A549 (cell line): ENCODE data around the gene LMNA. TPM values are rescaled to one million over a fixed set of nuclear protein-coding genes. Genes with fewer than 3 reads are reported as not detected.

Experiments
- ATAC-seq, 2 experiments: fragments of 200-7000 bp in 1 of 2; fragments of >200 bp in 1 of 2; cut with Nextera tagmentation in 1 of 2; cut with Tn5 transposase in 1 of 2; 3 replicates each; pipeline versions ENCODE4 v1.8.0 to v1.9.1; 2018 to 2020; ENCODE audit warnings: mild to moderate bottlenecking in 1 of 2, moderate library complexity in 1 of 2
- CTCF ChIA-PET: fragments of 300-600 bp; sonication (Branson Sonifier 250); formaldehyde crosslinking; extraction: SDS; loops from one replicate; lab custom pipeline; 2021; ENCODE audit warnings: antibody characterized with exemption, inconsistent platforms; lab: Yijun Ruan, JAX
- POLR2A ChIA-PET: fragments of 350-600 bp; formaldehyde crosslinking; extraction: SDS; loops from one replicate; lab custom pipeline; 2021; ENCODE audit warnings: antibody characterized with exemption, inconsistent platforms; lab: Yijun Ruan, JAX
- DNase-seq, 2 experiments: peaks; one replicate each; pipeline versions ENCODE4 v3.0.0 to v3.0.0-alpha.2; 2011 to 2016; ENCODE audit warnings: low read depth in 1 of 2, low spot score in 1 of 2
- FAIRE-seq: peaks from 2 replicates; lab custom pipeline; 2011; peaks lifted over from hg19 to GRCh38; lab: Jason Lieb, UNC
- H3K27ac ChIP-seq, 2 experiments: fragments of >200 bp; sonication (Bioruptor Twin); formaldehyde crosslinking; 3 replicates each; pipeline ENCODE4 v1.5.1; 2016 to 2017
- H3K4me1 ChIP-seq: fragments of >200 bp; sonication (Bioruptor Twin); formaldehyde crosslinking; 3 replicates; pipeline ENCODE4 v1.6.1; 2016
- H3K4me2 ChIP-seq: fragments of >200 bp; sonication (Bioruptor Twin); formaldehyde crosslinking; 3 replicates; pipeline ENCODE4 v1.6.1; 2016
- H3K4me3 ChIP-seq: fragments of >200 bp; sonication (Bioruptor Twin); formaldehyde crosslinking; 3 replicates; pipeline ENCODE4 v1.5.1; 2016
- H3K9me3 ChIP-seq: fragments of >200 bp; sonication (Bioruptor Twin); formaldehyde crosslinking; 3 replicates; pipeline ENCODE4 v1.6.1; 2016
- BCL3 ChIP-seq: fragments of >200 bp; sonication (Bioruptor Twin); formaldehyde crosslinking; IDR thresholded peaks from 3 replicates; pipeline ENCODE4 v1.6.1; 2016
- CBX2 ChIP-seq: fragments of 200-600 bp; sonication (generic); IDR thresholded peaks from 2 replicates; pipeline ENCODE4 v1.6.1; 2016; ENCODE audit warnings: low read depth, mild to moderate bottlenecking, borderline replicate concordance
- CHD4 ChIP-seq: fragments of 200-600 bp; sonication (generic); IDR thresholded peaks from 2 replicates; pipeline ENCODE4 v1.6.1; 2016; ENCODE audit warnings: antibody characterized with exemption, mild to moderate bottlenecking, borderline replicate concordance
- CTCF ChIP-seq: fragments of >200 bp; sonication (Bioruptor Twin); formaldehyde crosslinking; IDR thresholded peaks from 3 replicates; pipeline ENCODE4 v1.5.1; 2016
- EHF ChIP-seq: fragments of 250-450 bp; sonication (Bioruptor Pico); IDR thresholded peaks from 2 replicates; pipeline ENCODE4 v1.5.0; 2020; ENCODE audit warnings: mild to moderate bottlenecking
- EHMT2 ChIP-seq: fragments of 200-600 bp; sonication (generic); IDR thresholded peaks from 2 replicates; pipeline ENCODE4 v1.6.1; 2016; ENCODE audit warnings: antibody characterized with exemption, low read depth, mild to moderate bottlenecking, moderate library complexity
- ELK1 ChIP-seq: fragments of 150-350 bp; IDR thresholded peaks from 2 replicates; pipeline ENCODE4 v1.6.1; 2014; ENCODE audit warnings: low read depth, mild to moderate bottlenecking, low read length
- FOSB ChIP-seq: fragments of 250-450 bp; sonication (Bioruptor Pico); IDR thresholded peaks from 2 replicates; pipeline ENCODE4 v1.5.0; 2020; ENCODE audit warnings: mild to moderate bottlenecking, moderate library complexity
- FOSL2 ChIP-seq, 2 experiments: fragments of 450-650 bp in 1 of 2; fragments of >200 bp in 1 of 2; sonication (Bioruptor Twin) in 1 of 2; formaldehyde crosslinking; IDR thresholded peaks; 2 replicates each; pipeline versions ENCODE4 v1.5.0 to v1.6.1; 2016 to 2020; ENCODE audit warnings: mild to moderate bottlenecking in 1 of 2, moderate library complexity in 1 of 2
- FOXS1 ChIP-seq: fragments of 250-450 bp; sonication (Bioruptor Pico); IDR thresholded peaks from 2 replicates; pipeline ENCODE4 v1.5.0; 2020; ENCODE audit warnings: mild to moderate bottlenecking, moderate library complexity
- GATA3 ChIP-seq: IDR thresholded peaks from 2 replicates; pipeline ENCODE4 v1.6.1; 2012; ENCODE audit warnings: borderline replicate concordance
- HOXA7 ChIP-seq: fragments of 250-450 bp; sonication (Bioruptor Pico); IDR thresholded peaks from 2 replicates; pipeline ENCODE4 v1.5.0; 2020; ENCODE audit warnings: mild to moderate bottlenecking, moderate library complexity
- HOXB5 ChIP-seq: fragments of 250-450 bp; sonication (Bioruptor Pico); IDR thresholded peaks from 2 replicates; pipeline ENCODE4 v1.5.0; 2020; ENCODE audit warnings: mild to moderate bottlenecking, moderate library complexity
- JUN ChIP-seq, 2 experiments: fragments of >200 bp; sonication (Bioruptor Twin); formaldehyde crosslinking; IDR thresholded peaks; 2 replicates in 1 of 2; 3 replicates in 1 of 2; pipeline ENCODE4 v1.6.1; 2016 to 2017
- KDM5A ChIP-seq: fragments of 200-600 bp; sonication (generic); IDR thresholded peaks from 2 replicates; pipeline ENCODE4 v1.6.1; 2016; ENCODE audit warnings: antibody characterized with exemption, mild to moderate bottlenecking
- MAZ ChIP-seq: fragments of 150-350 bp; IDR thresholded peaks from 2 replicates; pipeline ENCODE4 v1.6.1; 2014; ENCODE audit warnings: antibody characterized with exemption, low read depth, low read length, borderline replicate concordance
- NPAS2 ChIP-seq: fragments of 250-450 bp; sonication (Bioruptor Pico); IDR thresholded peaks from 2 replicates; pipeline ENCODE4 v1.8.0; 2022; ENCODE audit warnings: mild to moderate bottlenecking, moderate library complexity, borderline replicate concordance
- NR3C1 ChIP-seq: fragments of >200 bp; sonication (Bioruptor Twin); formaldehyde crosslinking; IDR thresholded peaks from 3 replicates; pipeline ENCODE4 v1.6.1; 2017
- PHF8 ChIP-seq: fragments of 200-600 bp; sonication (generic); IDR thresholded peaks from 2 replicates; pipeline ENCODE4 v1.6.1; 2016; ENCODE audit warnings: low read depth, mild to moderate bottlenecking, antibody characterized with exemption, moderate library complexity, borderline replicate concordance
- POLR2AphosphoS2 ChIP-seq: conservative IDR thresholded peaks from 2 replicates; pipeline ENCODE4 v1.6.1; 2012; ENCODE audit warnings: low read length, improper control_type of control experiment, inconsistent platforms
- RAD21 ChIP-seq, 2 experiments: fragments of >200 bp in 1 of 2; sonication (Bioruptor Twin) in 1 of 2; formaldehyde crosslinking in 1 of 2; IDR thresholded peaks in 1 of 2; conservative IDR thresholded peaks in 1 of 2; 2 replicates in 1 of 2; 3 replicates in 1 of 2; pipeline ENCODE4 v1.6.1; 2012 to 2018; ENCODE audit warnings: inconsistent platforms in 1 of 2
- RARB ChIP-seq: fragments of 250-450 bp; sonication (Bioruptor Pico); IDR thresholded peaks from 2 replicates; pipeline ENCODE4 v1.8.0; 2021; ENCODE audit warnings: mild to moderate bottlenecking, moderate library complexity
- RCOR1 ChIP-seq: fragments of 150-350 bp; IDR thresholded peaks from 2 replicates; pipeline ENCODE4 v1.6.1; 2014; ENCODE audit warnings: antibody characterized with exemption, low read length, low read depth
- REST ChIP-seq: fragments of 200-600 bp; sonication (generic); IDR thresholded peaks from 2 replicates; pipeline ENCODE4 v1.6.1; 2016; ENCODE audit warnings: antibody characterized with exemption, mild to moderate bottlenecking, moderate library complexity
- RNF2 ChIP-seq: fragments of 200-600 bp; sonication (generic); IDR thresholded peaks from 2 replicates; pipeline ENCODE4 v1.6.1; 2016; ENCODE audit warnings: low read depth, mild to moderate bottlenecking, antibody characterized with exemption, moderate library complexity, borderline replicate concordance
- SMC3 ChIP-seq: fragments of >200 bp; sonication (Bioruptor Twin); formaldehyde crosslinking; IDR thresholded peaks from 3 replicates; pipeline ENCODE4 v1.6.1; 2018; ENCODE audit warnings: inconsistent platforms
- TP53 ChIP-seq: fragments of 250-450 bp; sonication (Bioruptor Pico); IDR thresholded peaks from 2 replicates; pipeline ENCODE4 v1.5.0; 2021; ENCODE audit warnings: mild to moderate bottlenecking, moderate library complexity
- USF2 ChIP-seq: fragments of 450-650 bp; IDR thresholded peaks from 2 replicates; pipeline ENCODE4 v1.6.1; 2014; ENCODE audit warnings: antibody characterized with exemption
- ZC3H11A ChIP-seq: fragments of 450-650 bp; IDR thresholded peaks from 2 replicates; pipeline ENCODE4 v1.6.1; 2014; ENCODE audit warnings: antibody characterized with exemption, mild to moderate bottlenecking
- ZFP36 ChIP-seq: fragments of 450-650 bp; IDR thresholded peaks from 2 replicates; pipeline ENCODE4 v1.6.1; 2014; ENCODE audit warnings: borderline replicate concordance; ENCODE audit not compliant: partially characterized antibody
- WGBS: methylation state at CpG from one replicate; pipeline ENCODE4 v1.1.6; 2017; ENCODE audit errors: missing lambda C conversion rate; 5-methylcytosine and 5-hydroxymethylcytosine counted together
- polyA plus RNA-seq, 4 experiments: library from polyadenylated mRNA; depleted of rRNA in 3 of 4; stranded (reverse); fragments of >200 nt; fragmentation: RNase III in 1 of 4; extraction: RNeasy Plus Mini Kit Qiagen cat#74134 plus additional on column Dnase treatment in 1 of 4; gene quantifications; 2 replicates in 3 of 4; 3 replicates in 1 of 4; pipeline ENCODE4 v1.2.3, GENCODE V29; 2011 to 2017

LMNA gene
- polyA plus RNA-seq, 2 of the 4 experiments (the other 2 are of a cell fraction), result 214 to 286 TPM

- no peak for FAIRE-seq
- Histone ChIP-seq H3K4me1 (peaks cover 8% of the 10 kb centered on the region), H3K4me3 (no peak overlapping the region), H3K9me3 (no peaks in the 10 kb centered on the region), H3K4me2 (no peak overlapping the region), H3K27ac (no peak overlapping the region)
- CTCF ChIA-PET, result interaction anchor here (0.6 to 54.8 kb wide), 16 partner anchors 10 to 304 kb away, joined by 3 to 2239 read pairs (median 3); partner anchors contain the start of genes BGLAP, MEX3A and SLC25A44
- ATAC-seq, result peak; percentile 5 to 35; a peak in 5 of 6 replicates
- POLR2A ChIA-PET, result interaction anchor here (2.2 kb wide), 1 partner anchor 72 kb away, joined by 8 read pairs; the partner anchor contains the start of gene PMF1
- 77% methylated on average over 14 of the region's 20 CpGs for WGBS
- DNase-seq, result no peak
- no peak for TF ChIP-seq NR3C1
- no peak for TF ChIP-seq MAZ
- TF ChIP-seq RNF2, result no peak
- no peak for TF ChIP-seq BCL3
- no peak for TF ChIP-seq ZC3H11A
- no peak for TF ChIP-seq PHF8
- TF ChIP-seq RAD21 (conservative IDR thresholded peaks at IDR 0.05 in 1 of 2, IDR thresholded peaks at IDR 0.05 in 1 of 2), result peak; percentile 50 to 57
- TF ChIP-seq EHMT2, result no peak
- TF ChIP-seq USF2, result peak; percentile 52
- TF ChIP-seq HOXB5, result 0 out of 2 replicates have a peak, but pooled peaks have one; percentile 28
- TF ChIP-seq HOXA7 (CRISPR knock-in tag), result peak; percentile 67; the same call in 1 of the 2 replicates
- no peak for TF ChIP-seq FOXS1 (CRISPR knock-in tag)
- no peak for TF ChIP-seq RCOR1
- TF ChIP-seq RARB (CRISPR knock-in tag), result 0 out of 2 replicates have a peak, but pooled peaks have one; percentile 18
- TF ChIP-seq CBX2, result no peak
- peak; percentile 96 for TF ChIP-seq POLR2AphosphoS2
- 0 out of 5 replicates have a peak, but pooled peaks of 1 of the 2 experiments have one; percentile 32 for TF ChIP-seq JUN (IDR thresholded peaks at IDR 0.05)
- TF ChIP-seq FOSL2 (IDR thresholded peaks at IDR 0.05), result no peak
- TF ChIP-seq FOSL2 (CRISPR knock-in tag; IDR thresholded peaks at IDR 0.05), result no peak
- TF ChIP-seq CHD4, result no peak
- no peak; the same call in 1 of the 2 replicates for TF ChIP-seq TP53 (CRISPR knock-in tag)
- peak; percentile 42; the same call in 1 of the 2 replicates for TF ChIP-seq EHF (CRISPR knock-in tag)
- TF ChIP-seq ZFP36, result no peak
- peak; percentile 45; the same call in 2 of the 3 replicates for TF ChIP-seq CTCF
- TF ChIP-seq FOSB (CRISPR knock-in tag), result peak; percentile 92
- TF ChIP-seq GATA3, result no peak
- TF ChIP-seq REST, result no peak; the same call in 1 of the 2 replicates
- TF ChIP-seq ELK1, result no peak
- no peak for TF ChIP-seq KDM5A
- peak; percentile 40; the same call in 1 of the 3 replicates for TF ChIP-seq SMC3
- TF ChIP-seq NPAS2, result no peak
Measured at GRCh38 chr1:156140879-156141707, 26.6 kb downstream of the LMNA start.
